Erythroblast (primary cell): ENCODE results near the gene SIX1.

Experiments
- GATA1 ChIP-seq: IDR thresholded peaks from 2 replicates; pipeline ENCODE4 v1.6.1; 2011; ENCODE audit warnings: low read depth, mild to moderate bottlenecking, control low read depth, low read length, moderate library complexity
- POLR2A ChIP-seq: IDR thresholded peaks from 2 replicates; pipeline ENCODE4 v1.6.1; 2011; ENCODE audit warnings: mild to moderate bottlenecking, low read length

- TF ChIP-seq POLR2A: no peak
- TF ChIP-seq GATA1: no peak
Measured at GRCh38 chr14:60647081-60647836, 2.0 kb downstream of the SIX1 start.
